Fibroblast of lung (primary cell): ENCODE measurements around the gene TADA2B.

Experiments
- EZH2 ChIP-seq: IDR thresholded peaks from 2 replicates; pipeline ENCODE4 v1.5.1; 2012; ENCODE audit warnings: low read length, control low read depth, mild to moderate bottlenecking; ENCODE audit errors: missing control alignments
- TF ChIP-seq, protein P1 (sequence below), 2 donors: IDR thresholded peaks in 1 of 2; conservative IDR thresholded peaks in 1 of 2; 1 replicate in 1 of 2; 2 replicates in 1 of 2; pipeline ENCODE4 v1.5.1; 2011 to 2012; ENCODE audit warnings: low read length in 2 of 2, control low read depth in 1 of 2, inconsistent platforms in 1 of 2, low read depth in 1 of 2, mild to moderate bottlenecking in 1 of 2

DNA sequence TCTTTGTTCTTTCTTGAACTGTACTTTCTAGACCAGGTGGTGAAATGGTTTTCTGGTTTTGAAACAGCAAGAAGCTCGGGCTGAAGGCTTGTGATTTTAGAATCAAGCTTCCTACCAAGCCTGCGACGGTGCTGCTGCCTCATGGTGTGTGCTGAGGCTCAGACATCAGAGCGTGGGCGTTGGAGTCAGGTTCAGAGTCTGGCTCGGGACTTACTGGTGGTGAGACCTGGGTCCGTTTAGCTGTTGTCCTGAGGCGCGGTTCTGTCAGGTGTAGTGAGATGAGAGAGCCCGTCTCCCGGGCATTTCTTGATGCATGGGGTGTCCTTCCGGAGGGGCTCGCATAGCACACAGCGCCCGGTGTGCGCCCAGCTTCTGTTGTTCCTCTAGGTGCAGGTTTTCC, 19.7 kb upstream of the TADA2B start:
- TF ChIP-seq, protein P1, sequence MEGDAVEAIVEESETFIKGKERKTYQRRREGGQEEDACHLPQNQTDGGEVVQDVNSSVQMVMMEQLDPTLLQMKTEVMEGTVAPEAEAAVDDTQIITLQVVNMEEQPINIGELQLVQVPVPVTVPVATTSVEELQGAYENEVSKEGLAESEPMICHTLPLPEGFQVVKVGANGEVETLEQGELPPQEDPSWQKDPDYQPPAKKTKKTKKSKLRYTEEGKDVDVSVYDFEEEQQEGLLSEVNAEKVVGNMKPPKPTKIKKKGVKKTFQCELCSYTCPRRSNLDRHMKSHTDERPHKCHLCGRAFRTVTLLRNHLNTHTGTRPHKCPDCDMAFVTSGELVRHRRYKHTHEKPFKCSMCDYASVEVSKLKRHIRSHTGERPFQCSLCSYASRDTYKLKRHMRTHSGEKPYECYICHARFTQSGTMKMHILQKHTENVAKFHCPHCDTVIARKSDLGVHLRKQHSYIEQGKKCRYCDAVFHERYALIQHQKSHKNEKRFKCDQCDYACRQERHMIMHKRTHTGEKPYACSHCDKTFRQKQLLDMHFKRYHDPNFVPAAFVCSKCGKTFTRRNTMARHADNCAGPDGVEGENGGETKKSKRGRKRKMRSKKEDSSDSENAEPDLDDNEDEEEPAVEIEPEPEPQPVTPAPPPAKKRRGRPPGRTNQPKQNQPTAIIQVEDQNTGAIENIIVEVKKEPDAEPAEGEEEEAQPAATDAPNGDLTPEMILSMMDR (conservative IDR thresholded peaks at IDR 0.05 in 1 of 2, IDR thresholded peaks at IDR 0.05 in 1 of 2; ENCODE audit: low read depth in 1 of 2, low read length in 2 of 2) = no peak
- TF ChIP-seq EZH2 = no peak
